GM21515 (cell line): ENCODE measurements around the gene COL15A1.
A peak's percentile ranks its signal among the peaks of the same experiment; 100 is the strongest.

ENCODE experiments used
- ATAC-seq: cut with Tn5 transposase; IDR thresholded peaks from one replicate; pipeline ENCODE4 v1.9.1; 2021; ENCODE audit not compliant: unreplicated experiment

The COL15A1 gene

DNA sequence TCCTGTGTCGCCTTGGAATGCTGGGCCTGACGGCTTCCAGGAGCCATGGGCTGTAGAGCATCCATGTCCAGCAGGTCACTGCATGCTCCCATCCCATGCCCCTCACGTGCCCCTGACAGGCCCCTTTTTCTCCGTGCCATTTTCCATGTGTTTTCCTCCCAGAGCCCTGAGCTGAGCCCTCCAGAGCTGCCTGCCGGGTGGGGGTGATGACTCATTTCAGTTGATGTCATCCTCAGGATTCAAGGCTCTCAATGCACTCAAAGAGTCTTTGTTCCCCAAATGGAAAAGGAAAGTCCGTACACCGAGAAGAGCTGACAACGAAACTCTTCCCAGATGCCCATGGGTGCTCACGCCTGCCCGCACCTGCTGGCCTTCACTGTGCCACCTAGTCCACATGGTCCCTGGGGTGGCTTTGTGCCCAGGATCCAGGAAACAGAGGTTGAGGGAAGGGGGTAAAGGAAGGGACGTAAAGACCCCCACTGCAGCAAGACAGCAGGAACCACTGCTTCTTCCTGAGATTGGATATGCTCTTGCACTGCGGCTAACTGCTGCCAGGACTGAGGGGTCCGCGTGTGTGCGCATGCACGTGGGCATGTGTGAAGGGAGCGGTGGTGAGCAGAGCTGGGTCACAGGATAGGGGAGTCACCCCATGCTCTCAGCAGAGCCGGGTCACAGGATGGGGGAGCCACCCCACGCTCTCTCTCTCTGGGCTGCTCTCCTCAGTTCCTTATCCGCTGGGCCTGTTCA, 27.6 kb downstream of the COL15A1 start:
- no peak for ATAC-seq

DNA sequence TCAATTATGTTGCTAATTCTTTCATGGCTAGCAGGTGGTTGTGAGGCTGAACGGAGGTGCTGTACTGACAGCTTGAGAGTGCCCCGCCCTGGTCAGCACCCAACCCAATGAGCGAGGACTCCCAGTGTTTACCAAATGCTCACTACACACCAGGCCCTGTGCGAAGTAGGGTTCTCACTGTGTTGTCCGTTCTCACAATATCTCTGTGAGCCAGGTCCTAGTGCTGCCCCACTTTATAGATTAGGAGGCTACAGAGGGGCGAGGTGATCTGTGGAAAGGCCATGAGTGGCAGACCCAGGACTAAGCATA, 28.2 kb downstream of the COL15A1 start:
- ATAC-seq: no peak

DNA sequence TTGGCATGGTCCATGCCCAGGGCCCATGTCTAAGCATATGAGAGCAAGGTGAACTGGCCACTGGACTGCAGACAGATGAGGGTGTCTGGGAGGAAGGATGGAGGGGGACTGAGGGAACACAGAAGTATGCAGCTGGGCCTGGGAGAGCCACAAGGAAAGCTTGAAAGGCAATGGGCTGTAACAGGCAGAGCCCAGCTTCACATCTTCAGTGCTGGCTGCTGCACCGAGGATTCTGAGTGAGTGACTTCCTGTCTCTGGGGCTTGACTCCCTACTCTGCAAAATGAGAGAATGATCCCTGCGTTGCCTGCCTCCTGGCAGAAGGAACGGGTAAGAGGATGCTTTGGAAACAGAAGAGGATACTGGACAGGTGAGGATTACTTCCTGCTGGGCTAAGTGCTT, 29.0 kb downstream of the COL15A1 start:
- ATAC-seq: no peak

DNA sequence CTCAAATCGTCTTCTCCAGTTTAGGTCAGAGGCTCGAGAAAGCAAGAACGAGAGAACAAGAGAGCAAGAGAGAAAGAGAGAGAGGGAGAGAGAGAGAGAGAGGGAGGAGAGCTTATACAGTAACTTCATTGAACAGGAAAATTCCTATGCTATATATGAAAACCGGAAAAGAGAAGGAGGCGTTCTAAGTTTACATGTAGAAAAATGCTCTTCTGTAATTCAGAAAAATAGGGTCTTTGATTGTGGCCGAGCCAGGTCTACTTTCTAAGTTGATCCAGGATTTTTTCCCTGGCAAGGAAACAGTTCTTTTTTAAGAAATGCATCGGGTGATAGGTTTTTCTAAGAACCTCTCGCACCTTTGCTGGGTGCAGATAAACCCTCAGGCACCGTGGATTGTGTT, 29.5 kb downstream of the COL15A1 start:
- ATAC-seq: no peak

DNA sequence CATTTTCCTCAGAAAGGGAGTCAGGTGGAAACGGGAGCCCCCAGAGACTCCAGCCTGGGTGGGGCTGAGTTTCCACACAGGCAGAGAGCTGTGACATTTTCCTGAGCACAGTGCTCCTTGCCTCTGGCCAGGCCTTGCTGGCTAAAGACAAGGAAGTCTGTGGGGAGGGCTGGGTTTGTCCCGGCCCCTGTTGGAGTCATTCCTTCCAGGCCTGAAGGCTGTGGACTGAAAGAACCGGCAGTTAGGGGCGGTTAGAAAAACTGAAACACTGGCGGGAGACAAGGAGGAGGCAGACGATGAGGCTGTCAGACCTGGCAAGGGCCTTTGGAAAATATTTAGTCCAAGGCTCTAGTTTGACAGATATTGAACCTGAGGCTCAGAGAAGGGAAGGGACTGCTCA, 29.9 kb downstream of the COL15A1 start:
- ATAC-seq: no peak

DNA sequence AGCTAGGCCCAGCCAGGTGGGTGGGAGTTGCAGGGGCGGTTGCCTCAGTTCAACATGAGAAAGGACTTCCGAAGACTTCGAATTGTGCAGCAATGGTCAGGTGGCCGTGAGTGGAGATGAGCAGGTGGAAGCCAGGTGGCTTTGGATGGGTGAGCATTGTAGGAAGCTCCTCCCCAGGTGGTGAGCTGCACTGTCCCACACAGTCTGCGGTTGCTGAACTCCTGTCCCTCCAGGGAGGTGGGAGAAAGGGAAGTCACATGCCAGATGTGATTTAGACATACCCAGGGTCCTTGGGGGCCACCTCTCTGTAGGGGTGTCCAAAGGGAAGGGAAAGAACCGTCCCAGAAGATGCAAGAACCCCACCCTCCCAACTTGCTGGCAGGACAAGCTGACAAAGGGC, 30.4 kb downstream of the COL15A1 start:
- ATAC-seq: no peak

DNA sequence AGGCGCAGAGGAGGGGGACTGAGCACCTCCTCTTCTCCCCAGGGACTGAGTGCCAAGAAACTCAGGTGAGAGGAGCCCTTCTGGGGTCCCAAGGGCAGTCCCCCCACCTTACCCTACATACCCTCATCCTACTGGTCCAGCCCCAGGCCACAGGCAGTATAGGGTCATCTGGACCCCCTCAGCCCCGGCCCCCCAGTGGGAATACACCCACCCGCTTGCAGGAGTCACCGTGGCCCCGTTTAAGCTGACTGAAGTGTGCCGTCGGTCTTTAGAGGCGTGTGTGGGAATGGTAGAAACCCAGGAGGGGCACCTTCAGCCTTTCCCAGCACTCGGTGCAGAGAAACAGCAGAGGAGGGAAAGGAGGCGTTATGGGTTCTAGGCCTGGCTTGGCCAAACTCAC, 30.8 kb downstream of the COL15A1 start:
- peak; percentile 12 for ATAC-seq

DNA sequence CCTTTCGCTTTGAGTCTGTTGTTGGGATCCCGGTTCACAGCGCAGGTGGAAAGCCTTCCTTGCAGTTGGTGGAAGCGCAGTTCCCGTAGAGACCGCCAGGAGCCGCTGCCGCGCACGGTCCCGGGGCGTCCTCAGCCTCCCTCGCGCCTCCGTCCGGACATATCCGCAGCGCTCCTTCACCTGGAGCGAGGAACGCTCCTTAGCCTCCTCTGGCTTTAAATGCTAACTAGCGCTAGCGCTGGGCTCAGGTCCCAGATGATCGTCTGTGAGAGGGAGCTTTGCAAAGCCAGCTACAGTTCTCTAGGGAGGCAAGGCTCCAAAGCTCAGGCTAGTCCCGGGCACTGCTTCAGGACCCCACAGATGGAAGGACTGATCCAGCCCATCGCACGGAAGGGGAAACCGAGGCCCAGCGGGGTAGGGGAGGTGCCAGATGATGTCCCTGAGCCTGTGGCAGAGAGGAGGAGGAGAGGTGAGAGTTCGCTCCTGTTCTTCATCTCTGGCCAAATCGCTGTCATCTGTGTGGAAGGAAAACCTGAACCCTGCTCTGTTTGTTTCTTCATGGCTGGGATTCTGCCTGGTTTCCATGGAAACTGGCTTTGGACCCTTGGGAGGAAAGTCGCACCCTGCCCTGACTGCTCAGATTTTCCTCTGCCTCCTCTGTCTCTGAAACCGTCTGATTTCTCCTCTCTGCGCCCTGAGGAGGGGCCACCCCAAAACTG, 31.4 kb downstream of the COL15A1 start:
- ATAC-seq: peak; percentile 90

DNA sequence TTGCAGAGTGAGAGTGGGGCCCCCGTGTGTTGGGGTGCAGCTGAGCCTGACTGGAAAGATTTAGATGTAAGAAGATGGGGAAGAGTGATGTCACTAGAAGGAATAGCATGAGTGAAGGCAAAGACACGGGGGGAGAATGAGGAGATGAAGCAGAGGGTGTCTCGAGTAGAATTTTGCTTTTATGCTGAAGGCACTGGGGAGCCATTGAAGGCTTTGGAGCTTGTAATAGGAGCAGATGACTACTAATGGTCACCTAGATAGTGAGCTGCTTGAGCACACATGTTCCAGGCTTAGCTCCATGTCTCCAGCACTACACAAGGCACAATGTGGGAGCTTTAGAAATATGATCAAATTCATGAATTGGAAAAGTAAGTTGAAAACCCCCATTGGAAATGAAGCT, 32.1 kb downstream of the COL15A1 start:
- ATAC-seq: no peak

DNA sequence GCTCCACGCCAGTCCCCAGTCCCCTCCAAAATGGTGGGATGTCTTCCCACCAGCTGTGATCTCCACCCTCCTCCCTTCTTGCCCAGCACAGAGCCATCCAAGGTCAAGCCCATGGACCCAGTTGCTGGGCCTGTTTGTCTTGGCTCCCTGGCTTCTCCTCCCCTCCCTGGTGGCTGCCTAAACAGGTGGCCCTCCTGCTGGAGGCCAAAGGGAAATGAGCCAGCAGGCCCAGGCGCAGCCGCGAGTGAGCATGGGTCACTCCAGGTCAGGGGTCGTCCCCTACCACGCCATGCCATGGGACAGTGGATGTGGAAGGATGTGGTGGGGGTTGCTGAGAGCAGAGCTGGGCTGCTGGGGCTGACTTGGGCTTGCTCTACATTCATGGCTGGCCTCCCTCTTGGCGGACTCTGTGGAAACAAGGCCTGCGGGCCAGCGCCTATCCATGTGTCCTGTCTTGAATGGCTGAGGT, 33.6 kb downstream of the COL15A1 start:
- no peak for ATAC-seq

DNA sequence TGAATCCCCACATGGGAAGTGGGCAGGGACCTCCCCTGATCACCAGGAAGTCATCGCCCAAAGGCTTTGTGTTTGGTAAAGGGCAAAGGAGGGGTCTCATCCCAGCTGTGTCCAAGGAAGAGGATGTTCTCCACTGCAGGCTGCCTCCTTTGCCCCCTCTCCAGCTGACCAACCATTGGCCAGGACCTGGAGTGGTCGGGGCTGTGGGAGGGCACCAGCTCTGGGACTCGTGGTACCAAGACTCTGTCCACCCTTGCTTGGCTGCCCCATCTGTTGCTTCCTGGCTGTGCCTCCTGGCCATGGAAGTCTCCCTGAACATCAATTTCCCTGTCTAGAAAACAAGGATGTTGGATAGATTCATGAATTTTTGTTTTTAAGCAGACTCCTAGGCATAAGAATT, 34.1 kb downstream of the COL15A1 start:
- ATAC-seq: no peak

DNA sequence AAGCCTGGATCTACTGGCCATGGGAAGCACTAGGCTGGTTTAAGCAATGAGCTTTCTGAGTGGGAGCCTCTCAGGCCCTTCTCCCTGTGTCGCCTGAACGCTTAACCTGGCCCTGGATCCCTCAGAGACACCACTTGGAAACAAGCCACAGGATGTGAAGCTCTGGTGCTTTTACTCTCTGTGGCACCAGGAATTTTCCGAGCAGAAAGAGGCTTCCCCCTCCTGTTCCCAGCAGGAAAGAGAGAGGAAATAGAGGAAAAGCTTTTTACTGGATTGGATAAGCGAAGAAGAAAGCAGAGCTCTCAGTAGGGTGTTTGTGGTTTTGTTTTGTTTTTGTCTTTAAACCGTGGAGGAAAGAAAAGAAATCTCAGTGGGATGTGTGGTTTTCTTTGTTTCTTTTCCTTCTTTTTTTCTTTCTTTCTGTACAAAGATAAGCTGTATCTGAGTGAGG, 34.5 kb downstream of the COL15A1 start:
- no peak for ATAC-seq

DNA sequence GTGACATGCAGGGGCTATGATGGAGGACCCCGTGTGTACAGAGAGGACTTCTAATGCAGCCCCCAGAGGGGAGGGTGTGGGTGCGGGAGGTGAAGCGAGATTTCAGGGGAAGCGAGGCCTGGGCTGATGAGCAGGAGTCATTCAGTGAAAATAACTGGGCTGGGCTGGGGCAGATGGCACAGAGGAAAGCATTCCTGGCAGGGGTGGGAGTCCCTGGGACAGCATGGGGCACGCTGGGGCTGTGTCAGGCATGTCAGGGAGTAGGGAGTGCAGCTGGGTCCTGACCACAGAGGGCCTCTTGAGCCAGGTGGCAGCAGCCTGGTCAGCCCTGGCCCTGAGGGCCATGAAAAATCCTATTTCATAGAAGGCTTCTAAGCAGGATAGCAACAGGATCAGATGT, 36.6 kb downstream of the COL15A1 start:
- ATAC-seq: no peak

DNA sequence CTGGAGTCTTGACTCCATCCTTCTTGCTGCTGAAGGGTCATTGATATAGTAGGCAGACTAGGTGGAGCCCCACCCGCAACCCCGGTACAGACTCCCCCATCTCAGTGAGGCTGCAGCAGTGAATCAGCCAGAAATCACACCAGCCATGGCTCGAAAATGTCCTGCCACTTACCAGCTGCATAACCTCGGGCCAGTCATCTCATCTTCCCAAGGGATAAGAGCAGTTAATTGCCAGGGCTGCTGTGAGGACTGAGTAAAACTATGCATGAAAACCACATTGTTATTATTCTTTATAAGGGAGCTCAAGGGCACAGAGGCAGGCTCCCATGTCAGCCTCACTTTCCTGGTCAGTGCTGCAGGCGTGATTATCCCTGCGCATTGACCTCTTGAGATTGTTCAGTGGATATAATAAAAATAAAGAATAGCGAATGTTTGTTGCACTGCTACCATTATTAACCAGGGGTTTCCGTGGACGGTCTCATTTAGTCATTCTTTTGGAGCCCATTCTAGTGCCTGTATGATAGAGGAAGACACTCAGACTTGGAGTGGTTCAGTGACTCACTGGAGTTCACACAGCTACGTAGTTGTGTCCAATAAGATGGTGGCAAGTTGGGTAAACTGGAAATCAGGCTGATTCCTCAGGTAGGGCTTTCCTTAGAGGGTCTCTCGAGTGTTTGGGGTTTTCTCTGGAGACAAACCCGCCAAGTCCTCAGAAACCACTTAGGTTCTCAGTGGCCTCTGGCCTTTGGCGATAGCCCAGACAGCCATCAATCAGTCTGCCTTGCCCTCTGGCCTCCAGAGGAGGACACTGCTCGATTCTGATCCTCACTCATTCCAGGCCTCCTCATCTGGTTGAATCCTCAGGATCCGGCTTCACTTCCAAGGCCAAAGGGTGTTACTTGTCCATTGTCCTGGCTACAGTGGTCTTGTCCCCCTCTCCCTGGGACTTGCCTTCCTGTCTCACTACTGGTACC, 39.9 kb downstream of the COL15A1 start:
- ATAC-seq: no peak

DNA sequence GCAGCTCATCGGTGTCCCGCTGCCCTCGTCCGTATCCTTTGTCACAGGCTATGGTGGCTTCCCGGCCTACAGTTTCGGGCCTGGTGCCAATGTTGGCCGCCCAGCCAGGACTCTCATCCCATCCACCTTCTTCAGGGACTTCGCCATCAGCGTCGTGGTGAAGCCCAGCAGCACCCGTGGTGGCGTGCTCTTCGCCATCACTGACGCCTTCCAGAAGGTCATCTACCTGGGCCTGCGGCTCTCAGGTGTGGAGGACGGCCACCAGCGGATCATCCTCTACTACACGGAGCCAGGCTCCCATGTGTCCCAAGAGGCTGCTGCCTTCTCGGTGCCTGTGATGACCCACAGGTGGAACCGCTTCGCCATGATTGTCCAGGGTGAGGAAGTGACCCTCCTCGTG, 41.9 kb downstream of the COL15A1 start:
- no peak for ATAC-seq

DNA sequence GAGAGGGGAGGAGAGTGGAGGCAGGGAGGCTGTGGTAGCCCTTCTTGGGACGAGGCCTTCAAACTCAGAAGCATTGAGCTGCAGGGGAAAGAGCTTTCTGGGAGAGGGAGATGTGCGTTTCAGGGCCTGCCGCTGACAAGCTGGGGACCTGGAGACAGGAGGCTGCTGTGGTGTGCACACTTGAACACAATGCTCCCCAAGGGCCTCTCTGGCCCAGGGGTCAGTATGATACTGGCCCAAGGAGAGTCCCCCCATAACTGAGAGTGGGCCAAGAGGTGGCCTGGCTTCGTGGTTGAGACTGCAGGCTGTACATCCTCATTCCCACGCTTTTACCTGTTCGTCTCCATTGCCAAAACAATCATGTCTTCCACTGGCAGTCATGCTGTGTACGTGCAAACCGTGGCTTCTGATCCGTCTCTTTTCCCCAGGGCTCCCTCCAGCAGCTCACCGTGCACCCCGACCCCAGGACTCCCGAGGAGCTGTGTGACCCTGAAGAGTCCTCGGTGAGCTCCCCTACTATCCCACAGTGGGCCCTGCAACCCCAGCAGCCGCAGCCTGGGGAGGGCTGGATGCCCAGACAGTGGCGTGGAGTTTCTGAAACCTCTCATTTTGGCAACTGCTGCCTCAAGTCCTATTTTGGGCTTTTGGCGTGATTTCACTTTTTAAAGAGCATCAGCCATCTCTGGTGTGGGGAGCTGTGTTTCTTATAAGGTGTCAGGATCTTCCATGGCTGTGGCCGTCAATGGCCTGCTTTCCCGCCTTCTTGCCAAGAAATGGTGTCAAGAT, 43.4 kb downstream of the COL15A1 start:
- ATAC-seq: no peak

DNA sequence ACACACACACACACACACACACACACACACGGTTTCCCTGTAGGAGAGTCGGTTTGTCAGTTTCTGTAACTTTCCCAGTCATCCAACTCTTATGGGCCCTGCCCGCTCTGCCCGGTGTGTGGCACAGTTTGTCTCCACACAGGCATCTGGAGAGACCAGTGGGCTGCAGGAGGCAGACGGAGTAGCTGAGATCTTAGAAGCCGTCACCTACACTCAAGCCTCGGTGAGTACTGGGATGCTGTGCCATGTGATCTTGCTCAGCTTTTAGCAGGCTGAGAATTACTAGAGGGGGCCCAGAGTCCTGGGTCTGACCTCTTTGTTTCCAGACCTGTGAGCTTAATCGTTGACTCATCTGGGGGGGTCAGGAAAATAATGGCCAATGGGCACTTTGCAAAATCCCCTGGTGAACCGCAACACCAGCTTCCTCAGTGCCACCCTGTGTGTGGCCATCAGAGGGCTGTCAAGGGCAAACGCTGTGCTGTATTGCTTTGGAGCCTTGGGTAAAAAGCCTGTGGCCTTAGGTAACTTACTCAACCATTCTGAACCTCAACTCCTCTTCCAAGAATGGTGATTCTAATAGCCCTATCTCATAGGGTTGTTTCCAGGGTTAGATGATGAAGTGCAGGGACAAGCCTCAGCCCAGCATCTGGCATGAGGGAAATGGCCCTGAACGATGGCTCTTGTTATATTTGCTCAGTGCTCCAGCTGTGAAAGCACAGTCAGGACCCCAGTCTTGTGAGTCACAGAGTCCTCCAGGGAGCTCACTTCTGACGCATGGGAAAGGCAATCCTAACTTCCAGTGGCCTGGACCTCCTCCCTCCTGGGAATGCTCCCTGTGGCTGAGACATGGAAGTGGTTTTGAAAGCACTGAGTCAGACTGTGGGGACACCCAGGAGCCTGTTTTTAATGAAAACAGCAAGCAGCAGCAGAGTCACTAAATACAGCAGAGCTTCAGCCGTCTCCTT, 45.6 kb downstream of the COL15A1 start:
- ATAC-seq: no peak

DNA sequence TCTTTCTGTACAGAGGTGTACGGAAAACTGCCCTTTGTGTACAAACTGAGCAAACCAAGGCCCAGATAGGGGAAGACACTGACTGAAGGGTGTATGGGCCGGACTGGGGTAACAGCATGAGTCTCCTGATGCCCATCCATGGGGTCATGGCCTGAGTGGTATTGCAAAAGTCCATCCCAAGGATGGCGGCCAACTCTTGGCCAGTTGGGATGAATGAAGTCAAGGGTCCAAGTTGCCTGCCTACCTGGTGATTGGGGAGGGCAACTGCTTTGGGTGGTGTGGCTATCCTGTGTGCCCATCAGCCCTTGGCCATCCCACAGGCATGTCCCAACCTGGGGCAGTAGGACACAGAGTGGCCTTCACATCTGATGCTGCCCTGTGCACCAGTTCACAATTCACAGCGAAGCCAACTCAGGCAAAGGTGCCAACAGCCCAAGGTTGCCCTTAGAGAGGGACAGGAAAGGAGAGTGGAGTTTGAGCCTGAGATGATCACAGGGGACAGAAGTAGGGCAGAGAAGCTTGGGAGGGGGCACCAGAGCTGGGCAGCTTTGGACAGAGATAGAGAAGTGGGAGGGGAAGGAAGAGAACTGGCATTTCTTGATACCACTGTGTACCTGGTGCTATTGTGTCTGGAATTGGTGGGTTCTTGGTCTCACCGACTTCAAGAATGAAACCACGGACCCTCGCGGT, 46.6 kb downstream of the COL15A1 start:
- no peak for ATAC-seq
